ENCODE results near the gene STEAP2. TPM values are rescaled to one million over a fixed set of nuclear protein-coding genes. Genes with fewer than 3 reads are reported as not detected.

STEAP2 gene
- total RNA-seq (3.4 TPM), polyA plus RNA-seq (11.4 TPM)
- long read RNA-seq, donor 1, result 0 reads
- long read RNA-seq, donor 2, result 0 reads
- long read RNA-seq, donor 3, result 0 reads
- long read RNA-seq, donor 4, full-length matches to known transcripts, result 1 of 1 reads
- long read RNA-seq, donor 4, partial matches to known transcripts, result 0 of 1 reads
- long read RNA-seq, donor 4, other reads (novel, unspliced or antisense), result 0 of 1 reads
- long read RNA-seq, donor 5, result 0 reads
- long read RNA-seq, donor 6, full-length matches to known transcripts, result 1 of 1 reads
- long read RNA-seq, donor 6, partial matches to known transcripts, result 0 of 1 reads
- long read RNA-seq, donor 6, other reads (novel, unspliced or antisense), result 0 of 1 reads
- long read RNA-seq, donor 7, result 0 reads
- long read RNA-seq, donor 8, result 0 reads
- long read RNA-seq, donor 9, result 0 reads
- long read RNA-seq, donor 10, result 0 reads

DNA sequence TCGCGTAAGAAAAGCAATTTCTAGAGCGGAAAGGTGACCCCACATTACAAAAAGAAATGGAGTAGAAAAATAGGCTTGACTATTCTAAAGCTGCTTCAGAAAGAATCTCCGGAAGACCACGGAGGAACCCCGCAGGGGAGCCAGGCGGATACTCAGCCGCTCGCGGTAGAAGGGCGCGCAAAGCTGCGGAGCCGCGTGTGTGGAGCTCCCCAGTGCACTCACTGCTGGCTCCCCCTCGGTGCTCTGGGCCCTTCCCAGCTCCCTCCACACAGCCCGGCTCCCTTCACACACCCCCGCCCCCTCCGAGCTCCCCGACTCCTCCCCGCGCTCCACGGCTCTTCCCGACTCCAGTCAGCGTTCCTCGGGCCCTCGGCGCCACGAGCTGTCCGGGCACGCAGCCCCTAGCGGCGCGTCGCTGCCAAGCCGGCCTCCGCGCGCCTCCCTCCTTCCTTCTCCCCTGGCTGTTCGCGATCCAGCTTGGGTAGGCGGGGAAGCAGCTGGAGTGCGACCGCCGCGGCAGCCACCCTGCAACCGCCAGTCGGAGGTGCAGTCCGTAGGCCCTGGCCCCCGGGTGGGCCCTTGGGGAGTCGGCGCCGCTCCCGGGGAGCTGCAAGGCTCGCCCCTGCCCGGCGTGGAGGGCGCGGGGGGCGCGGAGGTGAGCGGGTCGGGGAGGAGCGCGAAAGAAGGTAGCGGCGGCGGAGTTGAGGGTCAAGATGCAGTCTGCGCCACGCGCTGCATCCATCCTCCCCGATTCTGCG, at the start of gene STEAP2:
Gene STEAP2 (plus strand): TSS at position 350 of the 758 bp plus-strand sequence. CDS start 13,343 bp downstream, outside the sequence.
- DNase-seq (ENCODE audit: low read depth in 6 of 9, low spot score in 9 of 9), result peak in 5 of 9 donors; percentile 4 to 34 (median 7)
- no peaks in the 10 kb centered on the region for H3K4me1 ChIP-seq (ENCODE audit: control insufficient read depth in 2 of 2, insufficient read depth in 2 of 2, low read length in 2 of 2)
- H3K4me3 ChIP-seq (ENCODE audit: low read length in 2 of 2), result peak within 1 kb of the TSS; percentile 12 to 16
- H3K27me3 ChIP-seq (ENCODE audit: control insufficient read depth in 2 of 2, insufficient read depth in 1 of 2, low read length in 1 of 2), result peaks cover 17 to 28% of the 10 kb centered on the region in 2 donors
- WGBS, result 2% methylated on average over 73 of the region's 73 CpGs
- no peaks in the 10 kb centered on the region for H3K36me3 ChIP-seq (ENCODE audit: control insufficient read depth in 2 of 2, insufficient read depth in 2 of 2, low read length in 1 of 2)
- H3K9me3 ChIP-seq (ENCODE audit: control insufficient read depth in 2 of 2, insufficient read depth in 1 of 2, low read length in 1 of 2), result no peaks in the 10 kb centered on the region
- peak within 1 kb of the TSS; percentile 62 to 70 for H3K27ac ChIP-seq (ENCODE audit: low read depth in 1 of 2, low read length in 1 of 2)

DNA sequence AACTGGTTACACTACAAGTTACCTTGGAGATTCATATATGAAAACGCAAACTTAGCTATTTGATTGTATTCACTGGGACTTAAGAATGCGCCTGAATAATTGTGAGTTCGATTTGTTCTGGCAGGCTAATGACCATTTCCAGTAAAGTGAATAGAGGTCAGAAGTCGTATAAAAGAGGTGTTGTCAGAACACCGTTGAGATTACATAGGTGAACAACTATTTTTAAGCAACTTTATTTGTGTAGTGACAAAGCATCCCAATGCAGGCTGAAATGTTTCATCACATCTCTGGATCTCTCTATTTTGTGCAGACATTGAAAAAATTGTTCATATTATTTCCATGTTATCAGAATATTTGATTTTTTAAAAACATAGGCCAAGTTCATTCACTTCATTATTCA, 48.0 kb upstream of the STEAP2 start:
- 96% methylated on average over 5 of the region's 5 CpGs for WGBS
- Histone ChIP-seq H3K27me3 (ENCODE audit: control insufficient read depth in 2 of 2, insufficient read depth in 1 of 2, low read length in 1 of 2) (no peaks in the 10 kb centered on the region), H3K9me3 (ENCODE audit: control insufficient read depth in 2 of 2, insufficient read depth in 1 of 2, low read length in 1 of 2) (no peaks in the 10 kb centered on the region), H3K4me1 (ENCODE audit: control insufficient read depth in 2 of 2, insufficient read depth in 2 of 2, low read length in 2 of 2) (no peaks in the 10 kb centered on the region), H3K27ac (ENCODE audit: low read depth in 1 of 2, low read length in 1 of 2) (no peak overlapping the region), H3K4me3 (ENCODE audit: low read length in 2 of 2) (no peak overlapping the region), H3K36me3 (ENCODE audit: control insufficient read depth in 2 of 2, insufficient read depth in 2 of 2, low read length in 1 of 2) (no peaks in the 10 kb centered on the region)
- no peak for DNase-seq (ENCODE audit: low read depth in 6 of 9, low spot score in 9 of 9)

DNA sequence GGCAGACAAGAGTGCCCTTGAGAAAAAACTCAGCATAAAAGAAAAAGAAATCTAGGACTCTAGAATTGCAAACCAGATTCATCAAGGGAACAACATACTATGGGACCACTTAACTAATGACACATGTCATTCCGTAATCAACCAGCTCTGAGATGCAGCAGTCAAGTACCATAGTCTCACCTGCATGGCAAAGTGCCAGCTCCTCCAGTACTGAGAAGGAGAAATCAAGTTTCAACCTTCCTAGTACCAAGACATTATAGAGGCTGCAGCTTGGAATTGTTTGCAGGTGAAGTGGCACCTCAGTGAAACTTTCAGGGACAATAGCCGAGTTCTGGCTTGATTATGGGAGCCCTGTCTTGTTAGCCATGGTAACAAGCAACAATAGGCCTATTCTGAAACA, 45.8 kb upstream of the STEAP2 start:
- H3K27ac ChIP-seq (ENCODE audit: low read depth in 1 of 2, low read length in 1 of 2), result no peak overlapping the region
- no peaks in the 10 kb centered on the region for H3K27me3 ChIP-seq (ENCODE audit: control insufficient read depth in 2 of 2, insufficient read depth in 1 of 2, low read length in 1 of 2)
- no peaks in the 10 kb centered on the region for H3K36me3 ChIP-seq (ENCODE audit: control insufficient read depth in 2 of 2, insufficient read depth in 2 of 2, low read length in 1 of 2)
- H3K4me3 ChIP-seq (ENCODE audit: low read length in 2 of 2), result no peak overlapping the region
- 93% methylated on average over 2 of the region's 2 CpGs for WGBS
- no peaks in the 10 kb centered on the region for H3K9me3 ChIP-seq (ENCODE audit: control insufficient read depth in 2 of 2, insufficient read depth in 1 of 2, low read length in 1 of 2)
- H3K4me1 ChIP-seq (ENCODE audit: control insufficient read depth in 2 of 2, insufficient read depth in 2 of 2, low read length in 2 of 2), result no peaks in the 10 kb centered on the region
- DNase-seq (ENCODE audit: low read depth in 6 of 9, low spot score in 9 of 9), result no peak

DNA sequence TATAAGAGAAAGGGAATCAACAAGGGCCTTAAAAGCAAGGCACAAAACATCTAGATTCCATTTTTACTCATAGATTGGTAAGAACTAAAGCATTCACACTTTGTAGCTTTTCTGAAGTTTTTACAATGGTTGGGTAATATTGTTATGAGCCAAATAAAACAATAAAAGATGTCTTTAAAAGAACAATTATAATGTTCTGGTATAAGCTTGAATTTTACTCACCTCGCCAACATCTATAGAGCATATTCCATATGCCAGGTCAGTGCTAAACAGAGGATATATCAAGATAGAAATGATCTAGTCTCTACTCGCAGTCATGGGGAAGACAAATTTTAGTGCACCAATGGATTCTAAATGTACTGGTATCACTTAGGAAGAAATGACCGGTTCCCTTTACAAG, 45.4 kb upstream of the STEAP2 start:
- no peaks in the 10 kb centered on the region for H3K27me3 ChIP-seq (ENCODE audit: control insufficient read depth in 2 of 2, insufficient read depth in 1 of 2, low read length in 1 of 2)
- no peak overlapping the region for H3K27ac ChIP-seq (ENCODE audit: low read depth in 1 of 2, low read length in 1 of 2)
- no peaks in the 10 kb centered on the region for H3K4me1 ChIP-seq (ENCODE audit: control insufficient read depth in 2 of 2, insufficient read depth in 2 of 2, low read length in 2 of 2)
- H3K36me3 ChIP-seq (ENCODE audit: control insufficient read depth in 2 of 2, insufficient read depth in 2 of 2, low read length in 1 of 2), result no peaks in the 10 kb centered on the region
- no peaks in the 10 kb centered on the region for H3K9me3 ChIP-seq (ENCODE audit: control insufficient read depth in 2 of 2, insufficient read depth in 1 of 2, low read length in 1 of 2)
- no peak for DNase-seq (ENCODE audit: low read depth in 6 of 9, low spot score in 9 of 9)
- no peak overlapping the region for H3K4me3 ChIP-seq (ENCODE audit: low read length in 2 of 2)
- WGBS, result 78% methylated on average over 3 of the region's 3 CpGs

DNA sequence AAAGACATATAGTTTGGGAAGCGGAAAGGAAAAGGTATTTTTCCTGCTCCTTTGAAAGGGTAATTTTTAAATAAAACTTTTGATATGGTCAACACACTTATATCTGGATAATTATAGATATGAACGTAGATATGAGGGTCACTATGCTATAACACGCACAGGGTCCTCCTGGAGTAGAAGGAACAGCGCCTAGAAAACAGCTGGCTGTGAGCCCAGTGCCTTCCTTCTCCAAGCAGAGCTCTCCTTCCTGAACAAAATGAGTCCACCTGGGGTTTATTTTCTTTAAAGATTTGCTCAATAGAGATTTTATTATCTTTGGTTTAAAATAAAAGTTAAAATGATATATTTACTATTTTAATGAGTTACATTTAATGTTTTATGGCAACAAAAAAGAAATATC, 44.2 kb upstream of the STEAP2 start:
- no peaks in the 10 kb centered on the region for H3K4me1 ChIP-seq (ENCODE audit: control insufficient read depth in 2 of 2, insufficient read depth in 2 of 2, low read length in 2 of 2)
- H3K4me3 ChIP-seq (ENCODE audit: low read length in 2 of 2), result no peak overlapping the region
- no peak overlapping the region for H3K27ac ChIP-seq (ENCODE audit: low read depth in 1 of 2, low read length in 1 of 2)
- DNase-seq (ENCODE audit: low read depth in 6 of 9, low spot score in 9 of 9), result no peak
- no peaks in the 10 kb centered on the region for H3K36me3 ChIP-seq (ENCODE audit: control insufficient read depth in 2 of 2, insufficient read depth in 2 of 2, low read length in 1 of 2)
- WGBS, result 91% methylated on average over 4 of the region's 4 CpGs
- no peaks in the 10 kb centered on the region for H3K9me3 ChIP-seq (ENCODE audit: control insufficient read depth in 2 of 2, insufficient read depth in 1 of 2, low read length in 1 of 2)
- no peaks in the 10 kb centered on the region for H3K27me3 ChIP-seq (ENCODE audit: control insufficient read depth in 2 of 2, insufficient read depth in 1 of 2, low read length in 1 of 2)

DNA sequence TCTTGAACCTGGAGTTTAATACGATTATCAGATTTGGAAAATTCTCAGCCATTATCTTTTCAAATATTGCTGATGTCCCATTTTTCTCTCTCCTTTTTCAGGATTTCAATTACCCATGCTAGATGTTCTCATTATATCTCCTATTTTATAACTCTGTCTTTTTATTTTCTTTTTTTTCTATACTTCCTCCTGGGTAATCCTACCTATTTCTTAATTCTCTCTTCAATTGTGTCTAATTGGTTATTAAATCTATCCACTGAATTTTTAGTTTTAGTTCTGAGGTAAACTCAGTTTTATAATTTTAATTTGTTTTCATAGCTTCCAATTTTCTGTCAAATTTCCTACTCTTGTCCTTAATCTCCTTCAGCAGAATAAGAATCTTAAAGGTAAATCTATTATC, 41.6 kb upstream of the STEAP2 start:
- no peak for DNase-seq (ENCODE audit: low read depth in 6 of 9, low spot score in 9 of 9)
- Histone ChIP-seq H3K27me3 (ENCODE audit: control insufficient read depth in 2 of 2, insufficient read depth in 1 of 2, low read length in 1 of 2) (no peaks in the 10 kb centered on the region), H3K4me3 (ENCODE audit: low read length in 2 of 2) (no peak overlapping the region), H3K9me3 (ENCODE audit: control insufficient read depth in 2 of 2, insufficient read depth in 1 of 2, low read length in 1 of 2) (no peaks in the 10 kb centered on the region), H3K36me3 (ENCODE audit: control insufficient read depth in 2 of 2, insufficient read depth in 2 of 2, low read length in 1 of 2) (no peaks in the 10 kb centered on the region), H3K27ac (ENCODE audit: low read depth in 1 of 2, low read length in 1 of 2) (no peak overlapping the region), H3K4me1 (ENCODE audit: control insufficient read depth in 2 of 2, insufficient read depth in 2 of 2, low read length in 2 of 2) (no peaks in the 10 kb centered on the region)
- WGBS, result 98% methylated on average over 1 of the region's 1 CpG

DNA sequence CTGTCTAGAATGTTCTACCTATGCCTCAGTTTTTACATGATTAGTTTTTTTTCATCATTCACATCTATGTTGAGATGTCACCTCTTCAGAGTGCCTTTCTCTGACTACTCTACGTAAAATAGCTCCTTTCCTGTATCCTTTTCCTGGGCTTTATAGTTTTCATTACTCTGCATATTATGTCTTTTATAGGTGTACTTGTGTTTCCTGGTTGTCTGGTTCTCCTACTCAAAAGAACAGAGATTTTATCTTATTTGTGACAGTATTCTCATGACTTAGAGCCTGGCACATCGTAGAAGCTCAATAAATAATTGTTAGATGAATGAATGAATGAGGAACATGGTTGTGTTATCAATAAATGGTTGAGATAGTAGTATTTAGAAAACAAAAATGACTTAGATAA, 39.4 kb upstream of the STEAP2 start:
- Histone ChIP-seq H3K4me1 (ENCODE audit: control insufficient read depth in 2 of 2, insufficient read depth in 2 of 2, low read length in 2 of 2) (no peaks in the 10 kb centered on the region), H3K27me3 (ENCODE audit: control insufficient read depth in 2 of 2, insufficient read depth in 1 of 2, low read length in 1 of 2) (no peaks in the 10 kb centered on the region), H3K36me3 (ENCODE audit: control insufficient read depth in 2 of 2, insufficient read depth in 2 of 2, low read length in 1 of 2) (no peaks in the 10 kb centered on the region), H3K9me3 (ENCODE audit: control insufficient read depth in 2 of 2, insufficient read depth in 1 of 2, low read length in 1 of 2) (peaks cover 1 to 15% of the 10 kb centered on the region in 2 donors), H3K27ac (ENCODE audit: low read depth in 1 of 2, low read length in 1 of 2) (no peak overlapping the region), H3K4me3 (ENCODE audit: low read length in 2 of 2) (no peak overlapping the region)
- no peak for DNase-seq (ENCODE audit: low read depth in 6 of 9, low spot score in 9 of 9)
- WGBS, result 88% methylated on average over 2 of the region's 2 CpGs

DNA sequence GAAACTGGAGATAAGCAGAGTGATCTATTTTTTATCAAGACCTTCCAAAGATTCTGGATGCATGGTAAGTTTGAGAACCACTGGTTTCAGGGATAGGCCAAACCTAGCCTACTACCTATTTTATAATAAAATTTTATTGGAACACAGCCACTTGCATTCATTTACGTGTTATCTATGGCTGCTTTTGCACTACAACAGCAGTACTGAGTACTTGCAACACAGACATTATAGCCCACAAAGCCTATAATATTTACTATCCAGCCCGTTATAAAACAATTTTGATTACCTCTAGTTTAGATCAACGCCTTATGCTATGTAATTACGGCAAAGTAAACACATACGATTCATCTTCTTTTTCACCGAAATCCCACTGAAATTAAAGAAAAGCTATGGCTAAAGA, 38.9 kb upstream of the STEAP2 start:
- H3K27ac ChIP-seq (ENCODE audit: low read depth in 1 of 2, low read length in 1 of 2), result no peak overlapping the region
- peaks cover 1 to 15% of the 10 kb centered on the region in 2 donors for H3K9me3 ChIP-seq (ENCODE audit: control insufficient read depth in 2 of 2, insufficient read depth in 1 of 2, low read length in 1 of 2)
- no peak overlapping the region for H3K4me3 ChIP-seq (ENCODE audit: low read length in 2 of 2)
- DNase-seq (ENCODE audit: low read depth in 6 of 9, low spot score in 9 of 9), result no peak
- no peaks in the 10 kb centered on the region for H3K4me1 ChIP-seq (ENCODE audit: control insufficient read depth in 2 of 2, insufficient read depth in 2 of 2, low read length in 2 of 2)
- WGBS, result 97% methylated on average over 6 of the region's 6 CpGs
- H3K36me3 ChIP-seq (ENCODE audit: control insufficient read depth in 2 of 2, insufficient read depth in 2 of 2, low read length in 1 of 2), result no peaks in the 10 kb centered on the region
- no peaks in the 10 kb centered on the region for H3K27me3 ChIP-seq (ENCODE audit: control insufficient read depth in 2 of 2, insufficient read depth in 1 of 2, low read length in 1 of 2)

DNA sequence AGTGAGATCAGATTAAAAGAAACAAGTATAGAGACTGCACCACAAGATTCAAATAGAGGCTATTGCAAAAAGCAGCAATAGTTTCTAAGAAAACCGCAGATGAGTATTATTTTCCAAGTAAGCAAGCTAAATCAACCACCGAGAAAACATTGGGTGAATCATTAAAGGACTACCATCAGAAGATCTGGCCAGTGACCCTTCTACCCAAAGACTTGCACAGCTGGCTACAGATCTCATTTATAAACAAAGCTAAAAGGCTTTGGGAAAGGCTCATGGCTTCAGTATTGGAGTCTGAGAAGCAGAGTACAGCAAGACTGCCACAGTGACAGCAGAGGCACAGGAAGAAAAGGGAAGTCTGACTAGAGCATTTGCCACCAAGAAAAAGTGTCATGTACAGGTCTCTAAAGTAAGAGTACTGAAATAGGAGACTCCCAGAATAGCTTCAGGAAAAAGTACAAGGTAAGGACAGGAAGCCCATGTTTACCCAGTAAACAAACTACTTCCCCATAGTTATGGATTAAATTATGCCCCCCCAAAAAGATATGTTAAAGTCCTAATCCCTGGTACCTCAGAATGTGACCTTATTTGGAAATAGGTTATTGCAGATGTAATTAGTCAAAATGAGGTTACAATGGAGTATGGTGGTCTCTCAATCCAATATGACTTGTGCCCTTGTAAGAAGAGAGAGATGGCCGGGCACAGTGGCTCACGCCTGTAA, 38.3 kb upstream of the STEAP2 start:
- peaks cover 1 to 15% of the 10 kb centered on the region in 2 donors for H3K9me3 ChIP-seq (ENCODE audit: control insufficient read depth in 2 of 2, insufficient read depth in 1 of 2, low read length in 1 of 2)
- no peak overlapping the region for H3K4me3 ChIP-seq (ENCODE audit: low read length in 2 of 2)
- no peaks in the 10 kb centered on the region for H3K4me1 ChIP-seq (ENCODE audit: control insufficient read depth in 2 of 2, insufficient read depth in 2 of 2, low read length in 2 of 2)
- H3K27ac ChIP-seq (ENCODE audit: low read depth in 1 of 2, low read length in 1 of 2), result no peak overlapping the region
- H3K36me3 ChIP-seq (ENCODE audit: control insufficient read depth in 2 of 2, insufficient read depth in 2 of 2, low read length in 1 of 2), result no peaks in the 10 kb centered on the region
- no peaks in the 10 kb centered on the region for H3K27me3 ChIP-seq (ENCODE audit: control insufficient read depth in 2 of 2, insufficient read depth in 1 of 2, low read length in 1 of 2)
- 94% methylated on average over 4 of the region's 4 CpGs for WGBS
- DNase-seq (ENCODE audit: low read depth in 6 of 9, low spot score in 9 of 9), result no peak

Measured in thymus (tissue), 14 donors.